ENCODE data around the gene INPP4A.
"Not testable (repeated sequence)": the region's sequence is repeated elsewhere in the genome, so short reads cannot be mapped to it uniquely, and the experiment has no call there.

The INPP4A gene

GRCh38 chr2:98444436-98445176 lies at the start of gene INPP4A:
TSS of gene INPP4A (plus strand) at chr2:98444858. CDS start at chr2:98520049, 75,191 bp downstream.
- ATAC-seq (peak; percentile 75), DNase-seq (peak; percentile 84)
- Mint-ChIP-seq H3K4me1 (peaks cover 53% of the 10 kb centered on the region), H3K4me3 (peak within 1 kb of the TSS; percentile 95), H3K27ac (peak within 1 kb of the TSS; percentile 94), H3K27me3 (no peaks in the 10 kb centered on the region), H3K9me3 (peaks cover 9% of the 10 kb centered on the region), H3K36me3 (ENCODE audit: low read depth) (peaks cover 10% of the 10 kb centered on the region)

GRCh38 chr2:98395977-98396376 lies 48.7 kb upstream of the INPP4A start:
- Mint-ChIP-seq H3K4me1 (no peaks in the 10 kb centered on the region), H3K9me3 (no peaks in the 10 kb centered on the region), H3K4me3 (no peak overlapping the region), H3K27ac (no peak overlapping the region), H3K27me3 (peaks cover 22% of the 10 kb centered on the region), H3K36me3 (ENCODE audit: low read depth) (no peaks in the 10 kb centered on the region)
- ATAC-seq (no peak), DNase-seq (no peak)

- peaks cover 29% of the 10 kb centered on the region for H3K27me3 Mint-ChIP-seq
- ATAC-seq, result no peak
- H3K9me3 Mint-ChIP-seq, result no peaks in the 10 kb centered on the region
- H3K4me1 Mint-ChIP-seq, result no peaks in the 10 kb centered on the region
- no peak overlapping the region for H3K4me3 Mint-ChIP-seq
- H3K27ac Mint-ChIP-seq, result no peak overlapping the region
- H3K36me3 Mint-ChIP-seq (ENCODE audit: low read depth), result no peaks in the 10 kb centered on the region
- DNase-seq, result no peak
Observed at GRCh38 chr2:98396745-98397355, 47.8 kb upstream of the INPP4A start.

GRCh38 chr2:98399140-98399539 lies 45.5 kb upstream of the INPP4A start:
- H3K27me3 Mint-ChIP-seq, result peaks cover 31% of the 10 kb centered on the region

GRCh38 chr2:98403878-98404277 lies 40.8 kb upstream of the INPP4A start:
- Mint-ChIP-seq H3K4me3 (no peak overlapping the region), H3K36me3 (ENCODE audit: low read depth) (no peaks in the 10 kb centered on the region), H3K27me3 (peaks cover 19% of the 10 kb centered on the region), H3K9me3 (no peaks in the 10 kb centered on the region), H3K27ac (no peak overlapping the region), H3K4me1 (no peaks in the 10 kb centered on the region)
- DNase-seq (no peak), ATAC-seq (no peak)

More at GRCh38 chr2:98399140-98399539, 45.5 kb upstream of the INPP4A start:
- Mint-ChIP-seq H3K36me3 (ENCODE audit: low read depth) (no peaks in the 10 kb centered on the region), H3K4me1 (no peaks in the 10 kb centered on the region), H3K27ac (no peak overlapping the region), H3K9me3 (no peaks in the 10 kb centered on the region), H3K4me3 (no peak overlapping the region)
- DNase-seq (no peak), ATAC-seq (no peak)

GRCh38 chr2:98404556-98405250 lies 40.0 kb upstream of the INPP4A start:
- Mint-ChIP-seq H3K4me3 (no peak overlapping the region), H3K9me3 (no peaks in the 10 kb centered on the region), H3K36me3 (ENCODE audit: low read depth) (no peaks in the 10 kb centered on the region), H3K27ac (no peak overlapping the region), H3K4me1 (no peaks in the 10 kb centered on the region), H3K27me3 (peaks cover 17% of the 10 kb centered on the region)
- no peak for DNase-seq
- no peak for ATAC-seq

GRCh38 chr2:98405301-98405700 lies 39.4 kb upstream of the INPP4A start:
- no peak for DNase-seq
- peaks cover 14% of the 10 kb centered on the region for H3K27me3 Mint-ChIP-seq
- H3K4me1 Mint-ChIP-seq, result no peaks in the 10 kb centered on the region
- no peaks in the 10 kb centered on the region for H3K36me3 Mint-ChIP-seq (ENCODE audit: low read depth)
- no peak overlapping the region for H3K4me3 Mint-ChIP-seq
- H3K27ac Mint-ChIP-seq, result no peak overlapping the region
- no peaks in the 10 kb centered on the region for H3K9me3 Mint-ChIP-seq
- no peak for ATAC-seq

GRCh38 chr2:98408155-98408554 lies 36.5 kb upstream of the INPP4A start:
- Mint-ChIP-seq H3K4me1 (peaks cover 2% of the 10 kb centered on the region), H3K36me3 (ENCODE audit: low read depth) (no peaks in the 10 kb centered on the region), H3K27me3 (no peaks in the 10 kb centered on the region), H3K27ac (no peak overlapping the region), H3K4me3 (no peak overlapping the region), H3K9me3 (no peaks in the 10 kb centered on the region)
- DNase-seq (no peak), ATAC-seq (no peak)

GRCh38 chr2:98412751-98413458 lies 31.8 kb upstream of the INPP4A start:
- peaks cover 4% of the 10 kb centered on the region for H3K9me3 Mint-ChIP-seq
- H3K27me3 Mint-ChIP-seq, result no peaks in the 10 kb centered on the region
- peaks cover 20% of the 10 kb centered on the region for H3K4me1 Mint-ChIP-seq
- ATAC-seq (peak; percentile 78), DNase-seq (peak; percentile 58)
- H3K4me3 Mint-ChIP-seq, result no peak overlapping the region
- H3K36me3 Mint-ChIP-seq (ENCODE audit: low read depth), result no peaks in the 10 kb centered on the region
- no peak overlapping the region for H3K27ac Mint-ChIP-seq

GRCh38 chr2:98414246-98414645 lies 30.4 kb upstream of the INPP4A start:
- H3K9me3 Mint-ChIP-seq; H3K4me3 Mint-ChIP-seq; H3K27ac Mint-ChIP-seq; ATAC-seq; H3K36me3 Mint-ChIP-seq (ENCODE audit: low read depth); DNase-seq; H3K27me3 Mint-ChIP-seq: not testable (repeated sequence)
- H3K4me1 Mint-ChIP-seq, result peaks cover 20% of the 10 kb centered on the region

GRCh38 chr2:98415719-98416248 lies 28.9 kb upstream of the INPP4A start:
- H3K27me3 Mint-ChIP-seq; ATAC-seq; H3K9me3 Mint-ChIP-seq; H3K4me3 Mint-ChIP-seq; DNase-seq; H3K27ac Mint-ChIP-seq; H3K36me3 Mint-ChIP-seq (ENCODE audit: low read depth): not testable (repeated sequence)
- H3K4me1 Mint-ChIP-seq, result peaks cover 20% of the 10 kb centered on the region

- DNase-seq, result no peak
- peak; percentile 60 for ATAC-seq
- Mint-ChIP-seq H3K27ac (no peak overlapping the region), H3K36me3 (ENCODE audit: low read depth) (peaks cover 3% of the 10 kb centered on the region), H3K9me3 (peaks cover 9% of the 10 kb centered on the region), H3K4me3 (no peak overlapping the region), H3K4me1 (peaks cover 20% of the 10 kb centered on the region), H3K27me3 (no peaks in the 10 kb centered on the region)
Observed at GRCh38 chr2:98416383-98417159, 28.1 kb upstream of the INPP4A start.

- no peaks in the 10 kb centered on the region for H3K27me3 Mint-ChIP-seq
Observed at GRCh38 chr2:98419544-98419943, 25.1 kb upstream of the INPP4A start.

More at GRCh38 chr2:98419544-98419943, 25.1 kb upstream of the INPP4A start:
- ATAC-seq, result no peak
- no peak overlapping the region for H3K4me3 Mint-ChIP-seq
- no peak for DNase-seq
- peaks cover 20% of the 10 kb centered on the region for H3K9me3 Mint-ChIP-seq
- peaks cover 7% of the 10 kb centered on the region for H3K36me3 Mint-ChIP-seq (ENCODE audit: low read depth)
- peaks cover 19% of the 10 kb centered on the region for H3K4me1 Mint-ChIP-seq
- no peak overlapping the region for H3K27ac Mint-ChIP-seq
